Pancreas (tissue), 10 donors: ENCODE results near the gene MFSD2A. TPM values are rescaled to one million over a fixed set of nuclear protein-coding genes. Genes with fewer than 3 reads are reported as not detected.
A peak's percentile ranks its signal among the peaks of the same experiment; 100 is the strongest.

ENCODE experiments used
- ATAC-seq, 4 donors: fragments of 200-7000 bp; cut with Tn5 transposase; one replicate each; pipeline versions ENCODE4 v1.8.0 to v1.9.1; 2020; ENCODE audit warnings: mild to moderate bottlenecking in 4 of 4, moderate library complexity in 4 of 4
- DNase-seq, 6 donors: peaks; one replicate each; pipeline ENCODE4 v3.0.0-alpha.2; 2020
- FAIRE-seq: peaks from 2 replicates; lab custom pipeline; 2012; peaks lifted over from hg19 to GRCh38; lab: Jason Lieb, UNC
- H3K27ac ChIP-seq, 4 donors: fragments of 200-600 bp; sonication (generic); 1 replicate in 3 of 4; 2 replicates in 1 of 4; pipeline versions ENCODE4 v1.5.0 to v1.8.0; 2020
- H3K27me3 ChIP-seq, 4 donors: fragments of 200-600 bp; one replicate each; pipeline ENCODE4 v1.8.0; 2021
- H3K36me3 ChIP-seq, 3 donors: fragments of 200-600 bp; sonication (generic) in 1 of 3; one replicate each; pipeline versions ENCODE4 v1.5.0 to v1.8.0; 2020 to 2021
- H3K4me1 ChIP-seq, 3 donors: fragments of 200-600 bp; one replicate each; pipeline ENCODE4 v1.8.0; 2021
- H3K4me3 ChIP-seq, 4 donors: fragments of 200-600 bp; sonication (generic) in 2 of 4; one replicate each; pipeline versions ENCODE4 v1.5.0 to v1.8.0; 2020 to 2021
- H3K9me3 ChIP-seq, 4 donors: fragments of 200-600 bp; one replicate each; pipeline ENCODE4 v1.8.0; 2021
- CTCF ChIP-seq, 4 donors: fragments of 200-600 bp; sonication (generic) in 3 of 4; IDR thresholded peaks; one replicate each; pipeline versions ENCODE4 v1.5.0 to v1.8.0; 2021; ENCODE audit warnings: antibody characterized with exemption in 4 of 4
- WGBS, 2 donors: extraction: QIAGEN DNeasy Blood & Tissue Kit; methylation state at CpG; one replicate each; pipeline ENCODE4 v1.1.7; 2013; 5-methylcytosine and 5-hydroxymethylcytosine counted together
- intact Hi-C, 3 donors: fragments of 100-400 bp; cut with DNase I; formaldehyde crosslinking; loops; one replicate each; pipeline versions ENCODE4 v1.11.1 to v1.14.2; 2022
- polyA plus RNA-seq, 2 donors: library from polyadenylated mRNA; stranded (reverse); fragments of 200-250 nt; gene quantifications; one replicate each; pipeline ENCODE4 v1.2.3, GENCODE V29; 2013
- total RNA-seq, 6 donors: library from RNA; stranded (reverse); fragmentation: NEBNext Ultra II Directional in 4 of 6; extraction: Animal tissue kit (Norgen Biotek cat#: 25700) in 4 of 6; gene quantifications; one replicate each; pipeline versions ENCODE4 v1.2.1 to v1.2.4, GENCODE V29; 2021 to 2023
- donor health status: healthy with polysubstance abuse.
- donor health status: DM: no; HTN: no; CAD: no; lungs with moderate emphysema.
- donor health status: DM: no; HTN: no; CAD: no.
- donor health status: control.
- donor health status: control.
- donor health status: Bipolar disorder and iron deficiency.
- donor health status: DM: yes; HTN: yes; CAD: no.
- donor health status: DM: no; HTN: no; CAD: no.
- donor health status: DM: no; HTN: no; CAD: no.
- donor health status: DM: yes; HTN: yes; CAD: no.

The MFSD2A gene
- total and polyA plus RNA-seq, 8 donors: 0.16 to 1.0 (median 0.47) TPM; not detected in 1

- 64 to 75% methylated on average over 7 of the region's 7 CpGs for WGBS, 2 donors
- no peaks in the 10 kb centered on the region for H3K9me3 ChIP-seq
- FAIRE-seq (no peak), DNase-seq (no peak), ATAC-seq (no peak)
- H3K4me1 ChIP-seq: peaks cover 4 to 6% (median 6%) of the 10 kb centered on the region in 3 donors
- H3K27me3 ChIP-seq: no peaks in the 10 kb centered on the region
- no peak overlapping the region for H3K27ac ChIP-seq
- H3K36me3 ChIP-seq: no peaks in the 10 kb centered on the region
- no peak for TF ChIP-seq CTCF (IDR thresholded peaks at IDR 0.05)
- intact Hi-C loops: loop anchor here in 1 of 3 donors (5.0 kb wide), 1 partner anchor 43 kb away; no protein-coding TSS in a partner anchor
- no peak overlapping the region for H3K4me3 ChIP-seq
Observed at GRCh38 chr1:39928809-39929587, 25.9 kb upstream of the MFSD2A start.

GRCh38 chr1:39933956-39934941 lies 20.7 kb upstream of the MFSD2A start:
- DNase-seq: peak in 5 of 6 donors; percentile 65 to 80 (median 70)
- TF ChIP-seq CTCF (IDR thresholded peaks at IDR 0.05): no peak
- Histone ChIP-seq H3K4me1 (peaks cover 8 to 9% (median 8%) of the 10 kb centered on the region in 3 donors), H3K27me3 (no peaks in the 10 kb centered on the region), H3K9me3 (no peaks in the 10 kb centered on the region), H3K27ac (peak overlapping the region; percentile 17 to 72 (median 64)), H3K36me3 (no peaks in the 10 kb centered on the region), H3K4me3 (no peak overlapping the region)
- peak; percentile 89 to 96 (median 93) for ATAC-seq
- intact Hi-C loops: no loop called here
- 15 to 17% methylated on average over 12 of the region's 12 CpGs for WGBS, 2 donors
- no peak for FAIRE-seq

GRCh38 chr1:39936724-39937491 lies 18.0 kb upstream of the MFSD2A start:
- ATAC-seq: peak in 1 of 4 donors; percentile 53
- no peak overlapping the region for H3K4me3 ChIP-seq
- no peaks in the 10 kb centered on the region for H3K36me3 ChIP-seq
- H3K4me1 ChIP-seq: peaks cover 8 to 9% (median 8%) of the 10 kb centered on the region in 3 donors
- TF ChIP-seq CTCF (IDR thresholded peaks at IDR 0.05): no peak
- no peak for FAIRE-seq
- H3K27me3 ChIP-seq: no peaks in the 10 kb centered on the region
- no peak overlapping the region for H3K27ac ChIP-seq
- WGBS, 2 donors: 91 to 94% methylated on average over 2 of the region's 2 CpGs
- no peak for DNase-seq
- no peaks in the 10 kb centered on the region for H3K9me3 ChIP-seq
- intact Hi-C loops: no loop called here

GRCh38 chr1:39938856-39939255 lies 16.1 kb upstream of the MFSD2A start:
- 90 to 96% methylated on average over 8 of the region's 8 CpGs for WGBS, 2 donors
- TF ChIP-seq CTCF (IDR thresholded peaks at IDR 0.05): no peak
- Histone ChIP-seq H3K27me3 (no peaks in the 10 kb centered on the region), H3K27ac (no peak overlapping the region), H3K4me1 (peaks cover 3 to 6% (median 3%) of the 10 kb centered on the region in 3 donors), H3K4me3 (no peak overlapping the region), H3K36me3 (no peaks in the 10 kb centered on the region), H3K9me3 (no peaks in the 10 kb centered on the region)
- DNase-seq: no peak
- no peak for ATAC-seq
- no peak for FAIRE-seq
- intact Hi-C loops: no loop called here
